K562 (cell line): ENCODE results near the gene ZC3H10. TPM values are rescaled to one million over a fixed set of nuclear protein-coding genes. Genes with fewer than 3 reads are reported as not detected.

Experiments
- ARID4B ChIP-seq: sonication (generic); formaldehyde crosslinking; IDR thresholded peaks from 2 replicates; pipeline ENCODE4 v1.8.0; 2022; ENCODE audit warnings: mild to moderate bottlenecking, missing genetic modification reagents
- KAT8 ChIP-seq: fragments of 450-650 bp; IDR thresholded peaks from 2 replicates; pipeline ENCODE4 v1.6.1; 2016; ENCODE audit warnings: low read depth, mild to moderate bottlenecking
- TBP ChIP-seq: optimal IDR thresholded peaks from 2 replicates; pipeline ENCODE3; 2011; ENCODE audit warnings: low read depth, low read length, improper control_type of control experiment
- THRAP3 ChIP-seq: fragments of 450-650 bp; IDR thresholded peaks from 2 replicates; pipeline ENCODE4 v1.6.1; 2016; ENCODE audit warnings: mild to moderate bottlenecking, inconsistent platforms, borderline replicate concordance
- ZFP30 ChIP-seq: fragments of 250-450 bp; sonication (Bioruptor Pico); IDR thresholded peaks from 2 replicates; pipeline ENCODE4 v1.8.0; 2022; ENCODE audit warnings: moderate library complexity, mild to moderate bottlenecking, inconsistent platforms, borderline replicate concordance
- ZHX1 ChIP-seq: fragments of 150-350 bp; conservative IDR thresholded peaks from 2 replicates; pipeline ENCODE4 v1.6.1; 2014; ENCODE audit warnings: low read length
- ZNF518B ChIP-seq: fragments of 250-450 bp; sonication (Bioruptor Pico); IDR thresholded peaks from 2 replicates; pipeline ENCODE4 v1.5.0; 2021; ENCODE audit warnings: mild to moderate bottlenecking, moderate library complexity
- polyA plus RNA-seq, 8 experiments: library from polyadenylated mRNA; depleted of rRNA in 4 of 8; stranded (reverse) in 5 of 8; unstranded in 3 of 8; fragments of >200 nt; fragmentation: Nextera tagmentation in 2 of 8; fragmentation: Illumina TruSeq in 1 of 8; extraction: Ambion mirVana in 2 of 8; extraction: Trizol in 1 of 8; gene quantifications; 2 replicates each; pipeline versions ENCODE4 v1.2.1 to v1.2.3, GENCODE V29; 2011 to 2014; ENCODE audit warnings: inconsistent platforms in 1 of 8, missing spikeins in 1 of 8
- total RNA-seq, 7 experiments: library from RNA; depleted of rRNA in 6 of 7; stranded (reverse); fragments of >200 nt in 6 of 7; fragmentation: Illumina TruSeq in 2 of 7; extraction: Trizol in 2 of 7; gene quantifications; 2 replicates each; pipeline versions ENCODE4 v1.2.1 to v1.2.3, GENCODE V29; 2011 to 2021; ENCODE audit warnings: low replicate concordance in 1 of 7

The ZC3H10 gene
- total and polyA plus RNA-seq, 9 of the 15 experiments (the other 6 are each of a cell fraction or from before 2014, with no cell fraction given): 0.31 to 4.1 (median 1.6) TPM

GRCh38 chr12:56117778-56118687, at the start of gene ZC3H10 (continued):
- no peak; the same call in 1 of the 2 replicates for TF ChIP-seq ZHX1
- TF ChIP-seq ZNF518B (CRISPR knock-in tag): no peak
- TF ChIP-seq ZFP30 (CRISPR knock-in tag): no peak
- TF ChIP-seq THRAP3: peak; percentile 100
- no peak for TF ChIP-seq TBP
- no peak for TF ChIP-seq KAT8
- peak; percentile 97 for TF ChIP-seq ARID4B (CRISPR knock-in tag)
